Loucy (cell line): ENCODE measurements around the gene ENTHD1.
"Not testable (repeated sequence)": the region's sequence is repeated elsewhere in the genome, so short reads cannot be mapped to it uniquely, and the experiment has no call there.

Source experiments
- H2AFZ ChIP-seq: fragments of 200-600 bp; sonication (generic); 2 replicates; pipeline ENCODE4 v1.6.0; 2016; ENCODE audit warnings: antibody characterized with exemption, mild to moderate bottlenecking, low read length, moderate library complexity
- H3F3A ChIP-seq: fragments of 200-600 bp; 2 replicates; pipeline ENCODE4 v1.6.0; 2016; ENCODE audit warnings: antibody characterized with exemption, low read depth, mild to moderate bottlenecking
- H3K27me3 ChIP-seq: fragments of 200-600 bp; sonication (generic); 2 replicates; pipeline ENCODE4 v1.6.1; 2014; ENCODE audit warnings: low read length, mild to moderate bottlenecking; ENCODE audit not compliant: insufficient read depth, poor library complexity, severe bottlenecking
- H3K36me3 ChIP-seq: fragments of 200-600 bp; sonication (generic); 2 replicates; pipeline ENCODE4 v1.6.1; 2016; ENCODE audit warnings: low read length; ENCODE audit not compliant: insufficient read depth
- H3K4me1 ChIP-seq: fragments of 200-600 bp; sonication (generic); 2 replicates; pipeline ENCODE4 v1.5.1; 2014; ENCODE audit warnings: low read length, mild to moderate bottlenecking; ENCODE audit not compliant: insufficient read depth, poor library complexity, severe bottlenecking
- H3K4me2 ChIP-seq: fragments of 200-600 bp; sonication (generic); 2 replicates; pipeline ENCODE4 v1.6.0; 2014; ENCODE audit warnings: antibody characterized with exemption, low read length, low read depth, mild to moderate bottlenecking; ENCODE audit not compliant: poor library complexity, severe bottlenecking
- H3K4me3 ChIP-seq: fragments of 200-600 bp; sonication (generic); 2 replicates; pipeline ENCODE4 v1.5.1; 2014; ENCODE audit warnings: low read length, mild to moderate bottlenecking, mixed read lengths; ENCODE audit not compliant: poor library complexity, severe bottlenecking
- H3K79me2 ChIP-seq: fragments of 200-600 bp; sonication (generic); 2 replicates; pipeline ENCODE4 v1.6.1; 2014; ENCODE audit warnings: low read length; ENCODE audit not compliant: insufficient read depth
- H3K9ac ChIP-seq: fragments of 200-600 bp; sonication (generic); 2 replicates; pipeline ENCODE4 v1.6.0; 2014; ENCODE audit warnings: mild to moderate bottlenecking, low read depth, low read length, moderate library complexity; ENCODE audit not compliant: poor library complexity, severe bottlenecking
- H3K9me2 ChIP-seq: fragments of 200-600 bp; sonication (generic); replicated peaks from 2 replicates; pipeline ENCODE4 v1.6.1; 2016; ENCODE audit warnings: low read depth, low read length, mixed read lengths
- H3K9me3 ChIP-seq: fragments of 200-600 bp; sonication (generic); 2 replicates; pipeline ENCODE4 v1.6.1; 2014; ENCODE audit warnings: mild to moderate bottlenecking, antibody characterized with exemption, low read length, low read depth; ENCODE audit not compliant: insufficient read depth
- H4K20me1 ChIP-seq: fragments of 200-600 bp; sonication (generic); 2 replicates; pipeline ENCODE4 v1.6.0; 2014; ENCODE audit warnings: antibody characterized with exemption, low read length, mild to moderate bottlenecking; ENCODE audit not compliant: insufficient read depth, poor library complexity, severe bottlenecking
- EZH2phosphoT487 ChIP-seq: fragments of 200-600 bp; IDR thresholded peaks from 2 replicates; pipeline ENCODE4 v1.6.1; 2018; ENCODE audit warnings: antibody characterized with exemption, mild to moderate bottlenecking, moderate library complexity, borderline replicate concordance
- TF ChIP-seq, protein P1 (sequence below): fragments of 200-600 bp; sonication (generic); conservative IDR thresholded peaks from 2 replicates; pipeline ENCODE4 v1.5.1; 2014; ENCODE audit warnings: mild to moderate bottlenecking, antibody characterized with exemption, low read length

The ENTHD1 gene

DNA sequence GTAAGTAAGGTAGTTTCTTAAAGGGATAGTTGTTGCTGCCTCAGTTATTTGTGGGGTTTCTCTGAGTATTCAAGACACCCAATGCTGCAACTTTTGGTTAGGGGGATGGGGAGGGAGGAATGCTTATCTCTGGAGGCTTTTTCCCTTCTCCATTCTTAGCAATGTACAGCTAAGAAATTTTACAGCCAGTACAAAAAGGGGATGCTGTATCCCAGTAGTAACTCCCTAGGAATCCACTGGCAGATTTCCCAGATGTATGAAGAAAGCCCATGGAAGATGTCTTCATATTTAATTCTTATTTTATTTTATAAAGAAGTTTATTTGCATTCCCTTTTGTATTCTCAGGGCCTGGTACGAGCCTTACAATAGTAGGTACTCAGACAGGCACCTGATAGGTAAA, 154.8 kb downstream of the ENTHD1 start:
- Histone ChIP-seq H3K27me3 (no peaks in the 10 kb centered on the region), H3F3A (no peaks in the 10 kb centered on the region), H3K4me2 (no peak overlapping the region), H2AFZ (no peak overlapping the region), H3K79me2 (no peaks in the 10 kb centered on the region), H3K36me3 (no peaks in the 10 kb centered on the region), H4K20me1 (no peaks in the 10 kb centered on the region), H3K9ac (no peak overlapping the region), H3K4me3 (no peak overlapping the region), H3K4me1 (no peaks in the 10 kb centered on the region), H3K9me3 (no peaks in the 10 kb centered on the region), H3K9me2 (no peaks in the 10 kb centered on the region)
- TF ChIP-seq EZH2phosphoT487, result no peak
- TF ChIP-seq, protein P1, sequence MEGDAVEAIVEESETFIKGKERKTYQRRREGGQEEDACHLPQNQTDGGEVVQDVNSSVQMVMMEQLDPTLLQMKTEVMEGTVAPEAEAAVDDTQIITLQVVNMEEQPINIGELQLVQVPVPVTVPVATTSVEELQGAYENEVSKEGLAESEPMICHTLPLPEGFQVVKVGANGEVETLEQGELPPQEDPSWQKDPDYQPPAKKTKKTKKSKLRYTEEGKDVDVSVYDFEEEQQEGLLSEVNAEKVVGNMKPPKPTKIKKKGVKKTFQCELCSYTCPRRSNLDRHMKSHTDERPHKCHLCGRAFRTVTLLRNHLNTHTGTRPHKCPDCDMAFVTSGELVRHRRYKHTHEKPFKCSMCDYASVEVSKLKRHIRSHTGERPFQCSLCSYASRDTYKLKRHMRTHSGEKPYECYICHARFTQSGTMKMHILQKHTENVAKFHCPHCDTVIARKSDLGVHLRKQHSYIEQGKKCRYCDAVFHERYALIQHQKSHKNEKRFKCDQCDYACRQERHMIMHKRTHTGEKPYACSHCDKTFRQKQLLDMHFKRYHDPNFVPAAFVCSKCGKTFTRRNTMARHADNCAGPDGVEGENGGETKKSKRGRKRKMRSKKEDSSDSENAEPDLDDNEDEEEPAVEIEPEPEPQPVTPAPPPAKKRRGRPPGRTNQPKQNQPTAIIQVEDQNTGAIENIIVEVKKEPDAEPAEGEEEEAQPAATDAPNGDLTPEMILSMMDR, result no peak

GRCh38 chr22:39735776-39736175, 157.8 kb downstream of the ENTHD1 start:
- H3F3A ChIP-seq, result no peaks in the 10 kb centered on the region
- no peaks in the 10 kb centered on the region for H3K79me2 ChIP-seq
- H3K4me1 ChIP-seq, result no peaks in the 10 kb centered on the region
- no peak overlapping the region for H3K4me2 ChIP-seq
- no peaks in the 10 kb centered on the region for H3K9me2 ChIP-seq
- no peaks in the 10 kb centered on the region for H3K36me3 ChIP-seq
- H2AFZ ChIP-seq, result no peak overlapping the region
- H3K9me3 ChIP-seq, result no peaks in the 10 kb centered on the region
- TF ChIP-seq, protein P1, result no peak
- TF ChIP-seq EZH2phosphoT487, result no peak
- no peaks in the 10 kb centered on the region for H3K27me3 ChIP-seq
- H3K9ac ChIP-seq, result no peak overlapping the region
- H4K20me1 ChIP-seq, result no peaks in the 10 kb centered on the region
- no peak overlapping the region for H3K4me3 ChIP-seq

DNA sequence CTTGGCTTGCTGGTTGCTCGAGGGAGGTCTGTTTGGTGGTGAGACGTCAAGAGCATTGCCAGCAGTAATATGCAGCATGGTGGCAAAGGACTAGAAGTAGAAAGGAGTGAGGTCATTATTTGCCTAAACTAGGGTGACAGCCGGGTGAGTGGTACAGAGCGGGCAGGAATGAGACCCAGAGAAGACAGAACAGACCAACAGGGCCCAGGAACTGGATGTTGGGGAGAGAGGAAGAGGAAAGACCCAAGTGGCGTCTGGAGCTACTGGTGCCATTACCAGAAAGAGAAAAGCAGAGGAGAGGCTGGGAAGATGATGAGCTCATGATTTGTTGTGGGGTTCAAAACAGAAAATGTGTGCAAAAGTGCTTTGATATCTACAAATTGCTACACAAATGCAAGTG, 158.7 kb downstream of the ENTHD1 start:
- no peaks in the 10 kb centered on the region for H3K9me2 ChIP-seq
- no peaks in the 10 kb centered on the region for H3K9me3 ChIP-seq
- H3K4me1 ChIP-seq, result no peaks in the 10 kb centered on the region
- H3K27me3 ChIP-seq, result no peaks in the 10 kb centered on the region
- TF ChIP-seq, protein P1, result no peak
- no peak for TF ChIP-seq EZH2phosphoT487
- no peaks in the 10 kb centered on the region for H3K36me3 ChIP-seq
- no peaks in the 10 kb centered on the region for H3K79me2 ChIP-seq
- H3K4me3 ChIP-seq, result no peak overlapping the region
- H3K4me2 ChIP-seq, result no peak overlapping the region
- H4K20me1 ChIP-seq, result no peaks in the 10 kb centered on the region
- H2AFZ ChIP-seq, result no peak overlapping the region
- H3F3A ChIP-seq, result no peaks in the 10 kb centered on the region
- no peak overlapping the region for H3K9ac ChIP-seq

DNA sequence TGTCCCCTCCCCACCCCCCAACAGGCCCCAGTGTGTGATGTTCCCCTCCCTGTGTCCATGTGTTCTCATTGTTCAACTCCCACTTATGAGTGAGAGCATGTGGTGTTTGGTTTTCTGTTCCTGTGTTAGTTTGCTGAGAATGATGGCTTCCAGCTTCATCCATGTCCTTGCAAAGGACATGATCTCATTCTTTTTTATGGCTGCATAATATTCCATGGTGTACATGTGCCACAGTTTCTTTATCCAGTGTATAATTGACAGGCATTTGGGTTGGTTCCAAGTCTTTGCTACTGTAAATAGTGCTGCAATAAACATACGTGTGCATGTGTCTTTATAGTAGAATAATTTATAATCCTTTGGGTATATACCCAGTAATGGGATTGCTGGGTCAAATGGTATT, 159.5 kb downstream of the ENTHD1 start:
- H3F3A ChIP-seq, H3K4me2 ChIP-seq, H3K79me2 ChIP-seq, H4K20me1 ChIP-seq, H2AFZ ChIP-seq, H3K9ac ChIP-seq, H3K27me3 ChIP-seq, H3K4me3 ChIP-seq, H3K9me3 ChIP-seq, H3K9me2 ChIP-seq, H3K36me3 ChIP-seq, H3K4me1 ChIP-seq: not testable (repeated sequence)
